GM12801 (cell line): ENCODE data around the gene PIP4K2A.

ENCODE experiments used
- CTCF ChIP-seq: IDR thresholded peaks from one replicate; pipeline ENCODE4 v1.5.1; 2011; ENCODE audit warnings: control low read depth; ENCODE audit not compliant: insufficient read length; ENCODE audit errors: extremely low read depth

The PIP4K2A gene

DNA sequence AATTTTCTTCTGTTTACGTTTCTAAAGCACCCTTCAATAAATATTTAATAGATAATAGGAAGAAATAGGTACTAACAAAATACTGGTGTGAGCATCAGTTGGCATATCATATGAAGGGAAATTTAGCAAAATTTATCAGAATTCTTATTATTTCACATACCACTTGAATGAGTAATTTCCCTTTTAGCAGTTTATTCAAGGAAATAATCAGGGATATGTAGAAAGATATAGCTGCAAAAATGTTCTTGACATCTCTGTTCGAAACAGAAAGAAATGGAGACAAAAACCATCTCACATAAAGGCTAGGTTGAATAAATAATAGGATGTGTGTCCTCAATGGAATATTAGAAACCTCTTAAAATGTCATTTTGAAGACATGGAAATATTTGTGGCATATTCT is 35.8 kb upstream of the PIP4K2A start:
- TF ChIP-seq CTCF: no peak

GRCh38 chr10:22742678-22743077 is 28.3 kb upstream of the PIP4K2A start:
- no peak for TF ChIP-seq CTCF

DNA sequence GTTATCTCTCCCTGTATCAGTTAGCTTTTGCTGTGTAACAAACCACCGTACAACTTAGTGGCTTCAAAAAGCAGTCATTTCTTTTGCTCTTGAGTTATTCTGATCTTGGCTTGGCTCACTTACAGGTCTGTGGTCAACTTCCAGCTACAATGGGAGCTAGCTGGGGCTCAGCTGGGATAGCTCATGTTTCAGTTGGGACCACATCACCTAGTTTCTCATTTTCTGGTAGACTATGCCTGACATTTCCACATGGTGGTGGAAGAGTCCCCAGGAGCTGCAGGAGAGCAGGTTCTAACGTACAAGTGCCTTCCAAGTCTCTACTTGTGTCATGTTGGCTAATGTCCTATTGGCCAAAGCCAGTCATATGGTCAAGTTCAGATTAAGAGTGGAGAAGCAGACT is 25.8 kb upstream of the PIP4K2A start:
- no peak for TF ChIP-seq CTCF

DNA sequence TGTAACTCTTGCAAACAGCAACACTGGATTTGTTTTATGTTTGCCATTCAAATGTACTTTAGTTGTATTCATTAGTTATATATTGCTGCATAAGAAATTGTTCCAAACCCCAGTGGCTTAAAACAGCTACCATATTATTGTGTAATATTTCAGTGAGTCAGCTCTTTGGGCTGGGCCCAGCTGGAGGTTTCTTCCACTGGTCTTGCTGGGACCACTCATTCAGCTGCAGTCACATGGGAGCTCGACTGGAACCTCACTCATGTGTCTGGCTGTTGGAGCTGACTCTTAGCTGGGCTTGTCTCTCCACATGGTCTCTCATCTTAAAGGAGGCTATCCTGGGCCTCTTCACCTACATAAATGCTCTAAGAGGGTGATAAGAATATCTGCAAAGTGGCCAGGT is 23.2 kb upstream of the PIP4K2A start:
- TF ChIP-seq CTCF: no peak

DNA sequence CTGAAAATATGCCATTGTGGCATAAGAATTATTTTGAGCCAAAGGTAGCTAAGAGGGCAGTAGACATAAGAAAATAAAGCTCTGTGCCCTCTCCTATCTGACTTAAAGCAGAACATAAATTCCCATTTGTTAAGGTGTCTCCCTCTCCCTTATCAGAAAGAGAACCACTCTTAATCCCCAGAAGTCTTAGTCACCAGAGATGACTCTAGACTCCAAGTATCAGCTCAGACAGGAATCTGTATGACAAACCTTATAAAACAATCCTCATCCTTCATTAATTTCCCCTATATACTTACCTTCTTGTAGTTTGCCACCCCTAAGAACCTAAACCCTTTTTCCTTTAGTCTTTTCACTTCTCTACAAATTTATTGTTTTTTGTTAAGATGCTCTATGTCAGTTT is 21.8 kb upstream of the PIP4K2A start:
- TF ChIP-seq CTCF: no peak

DNA sequence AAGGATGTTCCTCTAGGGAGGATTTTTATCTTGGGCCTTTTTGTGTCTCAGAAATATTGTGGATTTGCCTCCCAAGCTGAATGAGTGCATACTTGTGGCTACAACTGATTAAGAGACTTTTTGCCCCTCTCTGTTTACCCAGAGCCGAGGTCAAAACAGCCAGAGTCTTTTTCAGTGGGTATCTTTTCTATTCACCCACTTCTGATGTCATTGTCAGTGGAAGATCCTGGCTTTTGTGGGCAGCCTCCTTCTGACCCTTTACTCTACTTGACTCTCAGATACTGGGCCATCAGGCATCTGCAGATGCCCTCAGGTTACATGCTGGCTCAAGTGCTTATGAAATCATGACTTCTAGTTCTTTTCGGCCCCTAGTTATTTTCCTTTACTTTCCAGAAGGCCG is 19.6 kb upstream of the PIP4K2A start:
- no peak for TF ChIP-seq CTCF

GRCh38 chr10:22727663-22728062 is 13.3 kb upstream of the PIP4K2A start:
- no peak for TF ChIP-seq CTCF

- TF ChIP-seq CTCF: no peak
Measured at GRCh38 chr10:22727112-22727511, 12.7 kb upstream of the PIP4K2A start.
